Osteocyte (in vitro differentiated cells): ENCODE measurements around the gene AP1S2. TPM values are rescaled to one million over a fixed set of nuclear protein-coding genes. Genes with fewer than 3 reads are reported as not detected.

Experiments
- DNase-seq: peaks from one replicate; pipeline ENCODE4 v3.0.0; 2021; ENCODE audit warnings: mixed read lengths; ENCODE audit not compliant: unreplicated experiment; ENCODE audit errors: extremely low spot score
- H3K27ac Mint-ChIP-seq: one replicate; pipeline ENCODE4 v1.8.0; 2021; ENCODE audit warnings: mild to moderate bottlenecking, mixed read lengths; ENCODE audit not compliant: unreplicated experiment
- H3K27me3 Mint-ChIP-seq: one replicate; pipeline ENCODE4 v1.8.0; 2021; ENCODE audit warnings: mixed read lengths; ENCODE audit not compliant: unreplicated experiment
- H3K36me3 Mint-ChIP-seq: one replicate; pipeline ENCODE4 v1.8.0; 2021; ENCODE audit warnings: mixed read lengths; ENCODE audit not compliant: unreplicated experiment
- H3K4me1 Mint-ChIP-seq: one replicate; pipeline ENCODE4 v1.8.0; 2021; ENCODE audit warnings: mixed read lengths; ENCODE audit not compliant: unreplicated experiment
- H3K4me3 Mint-ChIP-seq: one replicate; pipeline ENCODE4 v1.8.0; 2021; ENCODE audit warnings: mild to moderate bottlenecking, moderate library complexity, mixed read lengths; ENCODE audit not compliant: unreplicated experiment
- H3K9me3 Mint-ChIP-seq: one replicate; pipeline ENCODE4 v1.8.0; 2021; ENCODE audit warnings: mixed read lengths; ENCODE audit not compliant: unreplicated experiment
- total RNA-seq: library from RNA; stranded (reverse); gene quantifications from 2 replicates; pipeline ENCODE4 v1.2.1, GENCODE V29; 2021
- TF ChIP-seq, protein P1 (sequence below): fragments of 200-600 bp; sonication (generic); IDR thresholded peaks from 2 replicates; pipeline ENCODE4 v1.5.0; 2021; ENCODE audit warnings: antibody characterized with exemption, mild to moderate bottlenecking, moderate library complexity

AP1S2 gene
- total RNA-seq, 1 donor from 2014 or later: 92.6 TPM

- Mint-ChIP-seq H3K4me1 (no peaks in the 10 kb centered on the region), H3K4me3 (no peak overlapping the region), H3K27me3 (no peaks in the 10 kb centered on the region), H3K27ac (no peak overlapping the region), H3K36me3 (peaks cover 37% of the 10 kb centered on the region), H3K9me3 (no peaks in the 10 kb centered on the region)
- no peak for DNase-seq
- TF ChIP-seq, protein P1, sequence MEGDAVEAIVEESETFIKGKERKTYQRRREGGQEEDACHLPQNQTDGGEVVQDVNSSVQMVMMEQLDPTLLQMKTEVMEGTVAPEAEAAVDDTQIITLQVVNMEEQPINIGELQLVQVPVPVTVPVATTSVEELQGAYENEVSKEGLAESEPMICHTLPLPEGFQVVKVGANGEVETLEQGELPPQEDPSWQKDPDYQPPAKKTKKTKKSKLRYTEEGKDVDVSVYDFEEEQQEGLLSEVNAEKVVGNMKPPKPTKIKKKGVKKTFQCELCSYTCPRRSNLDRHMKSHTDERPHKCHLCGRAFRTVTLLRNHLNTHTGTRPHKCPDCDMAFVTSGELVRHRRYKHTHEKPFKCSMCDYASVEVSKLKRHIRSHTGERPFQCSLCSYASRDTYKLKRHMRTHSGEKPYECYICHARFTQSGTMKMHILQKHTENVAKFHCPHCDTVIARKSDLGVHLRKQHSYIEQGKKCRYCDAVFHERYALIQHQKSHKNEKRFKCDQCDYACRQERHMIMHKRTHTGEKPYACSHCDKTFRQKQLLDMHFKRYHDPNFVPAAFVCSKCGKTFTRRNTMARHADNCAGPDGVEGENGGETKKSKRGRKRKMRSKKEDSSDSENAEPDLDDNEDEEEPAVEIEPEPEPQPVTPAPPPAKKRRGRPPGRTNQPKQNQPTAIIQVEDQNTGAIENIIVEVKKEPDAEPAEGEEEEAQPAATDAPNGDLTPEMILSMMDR: no peak
These were observed 39.7 kb downstream of the AP1S2 start for GRCh38 chrX:15814771-15815365.

- Mint-ChIP-seq H3K4me1 (no peaks in the 10 kb centered on the region), H3K4me3 (no peak overlapping the region)
These were observed 41.2 kb downstream of the AP1S2 start for GRCh38 chrX:15813416-15813815.

DNA sequence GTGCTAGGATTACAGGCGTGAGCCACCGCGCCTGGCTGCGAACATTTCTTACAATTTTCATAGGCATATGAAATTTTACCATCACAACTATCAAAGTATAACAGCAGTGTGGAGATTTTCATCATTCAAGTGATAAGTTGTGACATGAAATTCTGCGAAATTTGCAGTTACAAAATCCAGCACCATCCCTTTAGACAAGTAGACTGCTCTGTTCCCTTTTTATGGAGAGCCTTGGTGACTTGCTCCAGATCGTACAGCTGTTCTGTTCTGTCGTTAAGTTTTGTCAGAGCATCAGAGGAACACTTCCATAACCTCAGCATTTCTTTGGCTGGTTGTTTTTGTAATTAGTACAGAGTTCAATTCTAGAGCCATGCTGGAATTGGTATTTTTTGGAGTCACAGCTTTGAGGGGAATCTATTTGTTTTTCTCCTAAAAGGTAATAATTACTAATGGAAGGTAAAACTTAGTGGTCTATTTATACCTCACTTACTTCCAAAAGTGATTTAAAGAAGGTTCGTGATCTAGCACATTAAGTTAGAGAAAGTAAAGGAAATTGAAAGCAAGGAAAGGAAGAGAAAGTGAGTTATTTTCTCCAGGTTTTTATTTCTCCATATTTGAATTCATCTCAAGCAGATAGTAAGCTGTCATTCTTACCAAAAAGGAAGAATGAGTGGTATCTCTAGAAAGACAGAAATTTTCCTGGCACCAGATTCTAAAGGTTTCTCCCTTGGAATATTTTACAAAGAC, 42.2 kb downstream of the AP1S2 start:
- no peak for DNase-seq
- Mint-ChIP-seq H3K36me3 (peaks cover 47% of the 10 kb centered on the region), H3K27ac (no peak overlapping the region), H3K27me3 (no peaks in the 10 kb centered on the region), H3K9me3 (no peaks in the 10 kb centered on the region), H3K4me3 (no peak overlapping the region), H3K4me1 (no peaks in the 10 kb centered on the region)
- TF ChIP-seq, protein P1: no peak

More at GRCh38 chrX:15813416-15813815, 41.2 kb downstream of the AP1S2 start:
- Mint-ChIP-seq H3K27me3 (no peaks in the 10 kb centered on the region), H3K9me3 (no peaks in the 10 kb centered on the region), H3K36me3 (peaks cover 46% of the 10 kb centered on the region), H3K27ac (no peak overlapping the region)
- TF ChIP-seq, protein P1: no peak
- DNase-seq: no peak

DNA sequence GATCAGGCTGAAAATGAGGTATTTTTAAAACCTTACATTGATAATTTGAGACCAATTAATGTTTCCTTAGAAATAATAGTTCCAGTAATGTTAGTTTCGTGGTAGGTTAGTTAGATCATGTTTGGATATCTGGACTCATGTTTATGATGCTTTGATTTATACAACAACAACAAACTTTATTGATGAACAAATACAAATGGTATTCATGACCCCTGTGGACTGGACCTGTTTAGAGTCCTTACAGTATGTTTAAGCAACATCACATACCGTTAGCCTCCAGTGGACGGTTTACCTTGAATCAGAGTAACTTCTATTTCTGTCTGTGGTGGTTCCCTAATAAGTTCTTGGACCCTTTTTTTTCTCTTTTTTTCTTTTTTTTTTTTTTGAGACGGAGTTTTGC, 46.4 kb downstream of the AP1S2 start:
- Mint-ChIP-seq H3K4me3 (no peak overlapping the region), H3K4me1 (no peaks in the 10 kb centered on the region), H3K27ac (no peak overlapping the region), H3K36me3 (peaks cover 53% of the 10 kb centered on the region), H3K9me3 (no peaks in the 10 kb centered on the region), H3K27me3 (no peaks in the 10 kb centered on the region)
- TF ChIP-seq, protein P1: no peak
- DNase-seq: no peak

DNA sequence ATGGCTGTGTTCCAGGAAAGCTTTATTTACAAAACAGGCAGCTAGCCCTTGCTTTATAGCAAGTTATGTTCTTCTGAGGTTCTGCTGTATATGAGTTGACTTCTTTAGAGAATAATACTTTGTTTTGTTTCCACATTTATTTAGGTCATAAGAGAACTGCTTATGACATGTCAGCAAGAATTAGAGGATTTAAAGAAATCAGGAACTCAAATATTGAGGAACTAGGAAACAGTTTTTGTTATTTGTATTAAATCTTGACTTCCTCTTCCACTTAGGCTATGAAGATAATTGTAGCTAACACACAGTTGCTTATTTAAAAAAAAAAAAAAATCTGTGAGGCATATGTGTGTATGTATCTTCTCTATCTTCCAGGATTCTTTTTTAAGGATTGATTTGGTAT, 50.0 kb downstream of the AP1S2 start:
- Mint-ChIP-seq H3K27me3 (no peaks in the 10 kb centered on the region), H3K27ac (no peak overlapping the region), H3K9me3 (no peaks in the 10 kb centered on the region), H3K4me1 (no peaks in the 10 kb centered on the region), H3K36me3 (peaks cover 41% of the 10 kb centered on the region), H3K4me3 (no peak overlapping the region)
- no peak for DNase-seq
- TF ChIP-seq, protein P1: no peak
